NCI-H1092 (cell line): ENCODE measurements around the gene PCNX3.
A peak's percentile ranks its signal among the peaks of the same experiment; 100 is the strongest.

Source experiments
- DNase-seq: peaks from one replicate; lab custom pipeline; 2025; lab: John Stamatoyannopoulos, UW

The PCNX3 gene

GRCh38 chr11:65615229-65615949 lies at the start of gene PCNX3:
Gene PCNX3 (plus strand): TSS chr11:65615776. CDS start chr11:65616312, 536 bp downstream.
- DNase-seq, result peak; percentile 100

- no peak for DNase-seq
These were observed 46.2 kb upstream of the PCNX3 start for GRCh38 chr11:65569164-65569972.

- DNase-seq, result peak; percentile 98
These were observed 45.3 kb upstream of the PCNX3 start, which contains the start of gene ZNRD2 for GRCh38 chr11:65569973-65570918. Gene ZNRD2 (plus strand): TSS chr11:65570477. CDS start chr11:65570492, 15 bp downstream.

- DNase-seq, result no peak
These were observed 44.2 kb upstream of the PCNX3 start for GRCh38 chr11:65571420-65571819.

GRCh38 chr11:65571940-65572339 lies 43.6 kb upstream of the PCNX3 start:
- DNase-seq, result peak; percentile 59

- DNase-seq, result peak; percentile 64
These were observed 43.1 kb upstream of the PCNX3 start, which contains the start of gene FAM89B for GRCh38 chr11:65572356-65573051. Gene FAM89B (plus strand): TSS chr11:65572538. CDS start chr11:65572670, 132 bp downstream.

GRCh38 chr11:65573391-65574079 lies 42.0 kb upstream of the PCNX3 start:
- DNase-seq, result no peak

GRCh38 chr11:65574109-65574810 lies 41.3 kb upstream of the PCNX3 start:
- DNase-seq, result no peak

- no peak for DNase-seq
These were observed 40.6 kb upstream of the PCNX3 start for GRCh38 chr11:65574811-65575567.

GRCh38 chr11:65575568-65576231 lies 39.9 kb upstream of the PCNX3 start, which contains the start of gene EHBP1L1:
Gene EHBP1L1 (plus strand): TSS chr11:65576053. CDS start chr11:65576303, 250 bp downstream.
- no peak for DNase-seq

- no peak for DNase-seq
These were observed 39.2 kb upstream of the PCNX3 start for GRCh38 chr11:65576232-65576866.

- no peak for DNase-seq
These were observed 38.5 kb upstream of the PCNX3 start for GRCh38 chr11:65576867-65577755.

GRCh38 chr11:65577756-65578109 lies 37.8 kb upstream of the PCNX3 start:
- DNase-seq, result no peak

GRCh38 chr11:65578134-65578533 lies 37.4 kb upstream of the PCNX3 start:
- no peak for DNase-seq

- no peak for DNase-seq
These were observed 36.9 kb upstream of the PCNX3 start for GRCh38 chr11:65578667-65579066.

GRCh38 chr11:65579291-65579690 lies 36.3 kb upstream of the PCNX3 start:
- DNase-seq, result no peak

- DNase-seq, result no peak
These were observed 35.4 kb upstream of the PCNX3 start for GRCh38 chr11:65580031-65580692.
